Memory B cell (primary cell): Measurements from ENCODE around the gene DSC1.
"Not testable (repeated sequence)": the region's sequence is repeated elsewhere in the genome, so short reads cannot be mapped to it uniquely, and the experiment has no call there.

Experiments
- ATAC-seq: fragments of 150-1000 bp; cut with Tn5 transposase; 2 replicates; pipeline ENCODE4 v1.10.0; 2021; ENCODE audit warnings: low read depth, mild to moderate bottlenecking, moderate library complexity
- DNase-seq, 2 donors: peaks; one replicate each; pipeline ENCODE4 v3.0.0; 2022; ENCODE audit warnings: low spot score in 2 of 2
- H3K27ac Mint-ChIP-seq: one replicate; pipeline ENCODE4 v1.8.0; 2022; ENCODE audit warnings: mild to moderate bottlenecking, moderate library complexity, mixed read lengths
- H3K27me3 Mint-ChIP-seq: one replicate; pipeline ENCODE4 v1.8.0; 2022; ENCODE audit warnings: mixed read lengths
- H3K36me3 Mint-ChIP-seq: one replicate; pipeline ENCODE4 v1.8.0; 2022; ENCODE audit warnings: mild to moderate bottlenecking, mixed read lengths
- H3K4me1 Mint-ChIP-seq: one replicate; pipeline ENCODE4 v1.8.0; 2022; ENCODE audit warnings: mixed read lengths
- H3K4me3 Mint-ChIP-seq: one replicate; pipeline ENCODE4 v1.8.0; 2022; ENCODE audit warnings: mild to moderate bottlenecking, moderate library complexity, mixed read lengths
- H3K9me3 Mint-ChIP-seq: one replicate; pipeline ENCODE4 v1.8.0; 2022; ENCODE audit warnings: mixed read lengths

DSC1 gene

GRCh38 chr18:31195063-31195462 lies 32.4 kb upstream of the DSC1 start:
- Mint-ChIP-seq H3K36me3 (no peaks in the 10 kb centered on the region), H3K4me3 (no peak overlapping the region)

GRCh38 chr18:31192086-31192776 lies 29.6 kb upstream of the DSC1 start:
- Mint-ChIP-seq H3K27ac (no peak overlapping the region), H3K4me1 (no peaks in the 10 kb centered on the region), H3K36me3 (no peaks in the 10 kb centered on the region), H3K27me3 (no peaks in the 10 kb centered on the region), H3K9me3 (peaks cover 4% of the 10 kb centered on the region), H3K4me3 (no peak overlapping the region)
- ATAC-seq (no peak), DNase-seq (no peak)

More at GRCh38 chr18:31195063-31195462, 32.4 kb upstream of the DSC1 start:
- ATAC-seq (no peak), DNase-seq (no peak)
- H3K9me3 Mint-ChIP-seq: peaks cover 2% of the 10 kb centered on the region
- H3K27ac Mint-ChIP-seq: no peak overlapping the region
- H3K27me3 Mint-ChIP-seq: no peaks in the 10 kb centered on the region
- H3K4me1 Mint-ChIP-seq: no peaks in the 10 kb centered on the region

GRCh38 chr18:31190919-31191318 lies 28.3 kb upstream of the DSC1 start:
- Mint-ChIP-seq H3K27me3 (no peaks in the 10 kb centered on the region), H3K36me3 (no peaks in the 10 kb centered on the region), H3K4me1 (no peaks in the 10 kb centered on the region), H3K27ac (no peak overlapping the region), H3K9me3 (peaks cover 6% of the 10 kb centered on the region), H3K4me3 (no peak overlapping the region)
- DNase-seq: no peak
- ATAC-seq: no peak

- ATAC-seq (no peak), DNase-seq (no peak)
- H3K9me3 Mint-ChIP-seq: peaks cover 6% of the 10 kb centered on the region
- no peak overlapping the region for H3K4me3 Mint-ChIP-seq
- H3K27me3 Mint-ChIP-seq: no peaks in the 10 kb centered on the region
- H3K4me1 Mint-ChIP-seq: no peaks in the 10 kb centered on the region
- no peak overlapping the region for H3K27ac Mint-ChIP-seq
- no peaks in the 10 kb centered on the region for H3K36me3 Mint-ChIP-seq
These were observed 27.1 kb upstream of the DSC1 start for GRCh38 chr18:31189757-31190156.

- Mint-ChIP-seq H3K27ac (no peak overlapping the region), H3K9me3 (peaks cover 10% of the 10 kb centered on the region), H3K36me3 (no peaks in the 10 kb centered on the region), H3K4me3 (no peak overlapping the region), H3K27me3 (no peaks in the 10 kb centered on the region), H3K4me1 (no peaks in the 10 kb centered on the region)
- ATAC-seq: no peak
- no peak for DNase-seq
These were observed 22.7 kb upstream of the DSC1 start for GRCh38 chr18:31185186-31185950.

GRCh38 chr18:31183302-31183701 lies 20.6 kb upstream of the DSC1 start:
- peaks cover 8% of the 10 kb centered on the region for H3K9me3 Mint-ChIP-seq
- H3K4me3 Mint-ChIP-seq: no peak overlapping the region
- ATAC-seq (no peak), DNase-seq (no peak)
- H3K4me1 Mint-ChIP-seq: no peaks in the 10 kb centered on the region
- no peak overlapping the region for H3K27ac Mint-ChIP-seq
- no peaks in the 10 kb centered on the region for H3K36me3 Mint-ChIP-seq
- no peaks in the 10 kb centered on the region for H3K27me3 Mint-ChIP-seq

GRCh38 chr18:31177369-31177768 lies 14.7 kb upstream of the DSC1 start:
- not testable (repeated sequence) for H3K36me3 Mint-ChIP-seq, H3K27ac Mint-ChIP-seq, H3K4me1 Mint-ChIP-seq, H3K27me3 Mint-ChIP-seq, H3K4me3 Mint-ChIP-seq, ATAC-seq, DNase-seq, H3K9me3 Mint-ChIP-seq

- no peak overlapping the region for H3K4me3 Mint-ChIP-seq
- ATAC-seq (no peak), DNase-seq (no peak)
- no peaks in the 10 kb centered on the region for H3K27me3 Mint-ChIP-seq
- H3K36me3 Mint-ChIP-seq: no peaks in the 10 kb centered on the region
- H3K9me3 Mint-ChIP-seq: peaks cover 4% of the 10 kb centered on the region
- no peak overlapping the region for H3K27ac Mint-ChIP-seq
- no peaks in the 10 kb centered on the region for H3K4me1 Mint-ChIP-seq
These were observed 13.9 kb upstream of the DSC1 start for GRCh38 chr18:31176531-31176930.

GRCh38 chr18:31171144-31171839 lies 8.6 kb upstream of the DSC1 start:
- no peak for DNase-seq
- Mint-ChIP-seq H3K27me3 (no peaks in the 10 kb centered on the region), H3K36me3 (no peaks in the 10 kb centered on the region), H3K9me3 (no peaks in the 10 kb centered on the region), H3K4me1 (no peaks in the 10 kb centered on the region), H3K27ac (no peak overlapping the region), H3K4me3 (no peak overlapping the region)
- ATAC-seq: no peak

- H3K4me3 Mint-ChIP-seq: no peak overlapping the region
- DNase-seq: no peak
- no peaks in the 10 kb centered on the region for H3K36me3 Mint-ChIP-seq
- no peak overlapping the region for H3K27ac Mint-ChIP-seq
- no peaks in the 10 kb centered on the region for H3K9me3 Mint-ChIP-seq
- no peaks in the 10 kb centered on the region for H3K4me1 Mint-ChIP-seq
- ATAC-seq: no peak
- H3K27me3 Mint-ChIP-seq: no peaks in the 10 kb centered on the region
These were observed 7.7 kb upstream of the DSC1 start for GRCh38 chr18:31170335-31170734.

- no peaks in the 10 kb centered on the region for H3K9me3 Mint-ChIP-seq
- no peaks in the 10 kb centered on the region for H3K27me3 Mint-ChIP-seq
- ATAC-seq (no peak), DNase-seq (no peak)
- no peaks in the 10 kb centered on the region for H3K36me3 Mint-ChIP-seq
- H3K4me3 Mint-ChIP-seq: no peak overlapping the region
- no peaks in the 10 kb centered on the region for H3K4me1 Mint-ChIP-seq
- H3K27ac Mint-ChIP-seq: no peak overlapping the region
These were observed 250 bp downstream of the DSC1 start for GRCh38 chr18:31162419-31162793.

GRCh38 chr18:31161757-31162418 lies 768 bp downstream of the DSC1 start:
- ATAC-seq: no peak
- Mint-ChIP-seq H3K27me3 (no peaks in the 10 kb centered on the region), H3K4me3 (no peak overlapping the region), H3K9me3 (no peaks in the 10 kb centered on the region), H3K4me1 (no peaks in the 10 kb centered on the region), H3K36me3 (no peaks in the 10 kb centered on the region), H3K27ac (no peak overlapping the region)
- no peak for DNase-seq

- no peak overlapping the region for H3K27ac Mint-ChIP-seq
- ATAC-seq: no peak
- H3K27me3 Mint-ChIP-seq: no peaks in the 10 kb centered on the region
- DNase-seq: no peak
- H3K36me3 Mint-ChIP-seq: no peaks in the 10 kb centered on the region
- no peaks in the 10 kb centered on the region for H3K4me1 Mint-ChIP-seq
- H3K4me3 Mint-ChIP-seq: no peak overlapping the region
- H3K9me3 Mint-ChIP-seq: no peaks in the 10 kb centered on the region
These were observed 5.6 kb downstream of the DSC1 start for GRCh38 chr18:31156821-31157763.
